ENCODE results near the gene MRPL11. TPM values are rescaled to one million over a fixed set of nuclear protein-coding genes. Genes with fewer than 3 reads are reported as not detected.
A peak's percentile ranks its signal among the peaks of the same experiment; 100 is the strongest.

Gene MRPL11
- total and polyA plus RNA-seq, 2 experiments from 2014 or later, result 139 to 237 TPM

- H3K4me1 Mint-ChIP-seq, result no peaks in the 10 kb centered on the region
- H3K36me3 ChIP-seq (ENCODE audit: insufficient read depth), result no peaks in the 10 kb centered on the region
- no peak overlapping the region for H3K27ac Mint-ChIP-seq
- H3K4me2 ChIP-seq, result no peak overlapping the region
- ATAC-seq (no peak), DNase-seq (ENCODE audit: low spot score) (no peak)
- peaks cover 2% of the 10 kb centered on the region for H3K27me3 ChIP-seq (ENCODE audit: insufficient read depth)
- H3K4me1 ChIP-seq (ENCODE audit: insufficient read depth), result no peaks in the 10 kb centered on the region
- peaks cover 4% of the 10 kb centered on the region; the same call in 1 of the 2 replicates for H4K20me1 ChIP-seq (replicated peaks; ENCODE audit: insufficient read depth)
- H3K9me2 ChIP-seq (ENCODE audit: insufficient read depth), result no peaks in the 10 kb centered on the region
- no peaks in the 10 kb centered on the region for H3K36me3 Mint-ChIP-seq (ENCODE audit: low read depth)
- H3F3A ChIP-seq (replicated peaks; ENCODE audit: low read depth), result peaks cover 5% of the 10 kb centered on the region
- TF ChIP-seq EZH2 (IDR thresholded peaks at IDR 0.05; ENCODE audit: low read depth, unreplicated experiment), result no peak
- no peak for TF ChIP-seq POLR2AphosphoS5 (IDR thresholded peaks at IDR 0.05; ENCODE audit: low read depth)
- TF ChIP-seq ETS1 (IDR thresholded peaks at IDR 0.05), result no peak
- no peak for TF ChIP-seq ZNF114 (CRISPR knock-in tag; IDR thresholded peaks at IDR 0.05)
- no peak for TF ChIP-seq CTCF (conservative IDR thresholded peaks at IDR 0.05; ENCODE audit: low read depth in 2 of 2)
- TF ChIP-seq CREB1 (CRISPR knock-in tag; IDR thresholded peaks at IDR 0.05; ENCODE audit: low read depth), result no peak
- no peak for TF ChIP-seq STAT1 (IDR thresholded peaks at IDR 0.05; ENCODE audit: unreplicated experiment)
- peaks cover 20% of the 10 kb centered on the region for H3K27me3 Mint-ChIP-seq (ENCODE audit: insufficient read depth, low read depth, poor library complexity)
- no peaks in the 10 kb centered on the region for H3K9me3 Mint-ChIP-seq
- no peak overlapping the region for H3K4me3 ChIP-seq
- H3K27ac ChIP-seq (ENCODE audit: low read depth), result no peak overlapping the region
- H3K4me3 Mint-ChIP-seq, result no peak overlapping the region
- H2AFZ ChIP-seq, result no peak overlapping the region
- no peaks in the 10 kb centered on the region for H3K79me2 ChIP-seq (replicated peaks; ENCODE audit: insufficient read depth)
These were observed 12.3 kb downstream of the MRPL11 start for GRCh38 chr11:66426314-66426713.

GRCh38 chr11:66421492-66422205, 17.0 kb downstream of the MRPL11 start:
- Histone ChIP-seq H3K27me3 (ENCODE audit: insufficient read depth) (peaks cover 28% of the 10 kb centered on the region), H4K20me1 (replicated peaks; ENCODE audit: insufficient read depth) (peaks cover 6% of the 10 kb centered on the region), H3K9me2 (ENCODE audit: insufficient read depth) (no peaks in the 10 kb centered on the region), H3K4me2 (peak overlapping the region; percentile 95), H2AFZ (no peak overlapping the region), H3K79me2 (replicated peaks; ENCODE audit: insufficient read depth) (no peaks in the 10 kb centered on the region), H3K4me3 (peak overlapping the region; percentile 74), H3F3A (replicated peaks; ENCODE audit: low read depth) (0 out of 2 replicates have a peak, but pooled peaks cover 2% of the 10 kb centered on the region), H3K27ac (ENCODE audit: low read depth) (no peak overlapping the region), H3K4me1 (ENCODE audit: insufficient read depth) (peaks cover 29% of the 10 kb centered on the region), H3K36me3 (ENCODE audit: insufficient read depth) (no peaks in the 10 kb centered on the region)
- Mint-ChIP-seq H3K9me3 (no peaks in the 10 kb centered on the region; the same call in 1 of the 3 replicates), H3K4me1 (peaks cover 33% of the 10 kb centered on the region), H3K27me3 (ENCODE audit: insufficient read depth, low read depth, poor library complexity) (peaks cover 48% of the 10 kb centered on the region), H3K27ac (no peak overlapping the region), H3K36me3 (ENCODE audit: low read depth) (no peaks in the 10 kb centered on the region; the same call in 2 of the 3 replicates), H3K4me3 (peak overlapping the region; percentile 74)
- ATAC-seq (peak; percentile 45), DNase-seq (ENCODE audit: low spot score) (peak; percentile 96)
- TF ChIP-seq ZNF331 (CRISPR knock-in tag; IDR thresholded peaks at IDR 0.05; ENCODE audit: low read depth) (peak; percentile 91), REST (IDR thresholded peaks at IDR 0.05; ENCODE audit: unreplicated experiment) (peak; percentile 96), CREB1 (CRISPR knock-in tag; IDR thresholded peaks at IDR 0.05; ENCODE audit: low read depth) (peak; percentile 92), EZH2phosphoT487 (IDR thresholded peaks at IDR 0.05; ENCODE audit: unreplicated experiment) (no peak), STAT1 (IDR thresholded peaks at IDR 0.05; ENCODE audit: unreplicated experiment) (no peak), ETS1 (IDR thresholded peaks at IDR 0.05) (peak; percentile 83), EZH2 (IDR thresholded peaks at IDR 0.05; ENCODE audit: low read depth, unreplicated experiment) (peak; percentile 49), JUNB (IDR thresholded peaks at IDR 0.05; ENCODE audit: unreplicated experiment) (no peak), POLR2AphosphoS5 (IDR thresholded peaks at IDR 0.05; ENCODE audit: low read depth) (peak; percentile 69), NANOG (IDR thresholded peaks at IDR 0.05; ENCODE audit: borderline replicate concordance) (no peak), CTCF (conservative IDR thresholded peaks at IDR 0.05; ENCODE audit: low read depth in 2 of 2) (no peak)

Measured in GM23338 (cell line).